SW 1271 (cell line): ENCODE results near the gene C2.
A peak's percentile ranks its signal among the peaks of the same experiment; 100 is the strongest.

ENCODE experiments used
- DNase-seq, 2 experiments: peaks; one replicate each; lab custom pipeline; 2025; lab: John Stamatoyannopoulos, UW

C2 gene

DNA sequence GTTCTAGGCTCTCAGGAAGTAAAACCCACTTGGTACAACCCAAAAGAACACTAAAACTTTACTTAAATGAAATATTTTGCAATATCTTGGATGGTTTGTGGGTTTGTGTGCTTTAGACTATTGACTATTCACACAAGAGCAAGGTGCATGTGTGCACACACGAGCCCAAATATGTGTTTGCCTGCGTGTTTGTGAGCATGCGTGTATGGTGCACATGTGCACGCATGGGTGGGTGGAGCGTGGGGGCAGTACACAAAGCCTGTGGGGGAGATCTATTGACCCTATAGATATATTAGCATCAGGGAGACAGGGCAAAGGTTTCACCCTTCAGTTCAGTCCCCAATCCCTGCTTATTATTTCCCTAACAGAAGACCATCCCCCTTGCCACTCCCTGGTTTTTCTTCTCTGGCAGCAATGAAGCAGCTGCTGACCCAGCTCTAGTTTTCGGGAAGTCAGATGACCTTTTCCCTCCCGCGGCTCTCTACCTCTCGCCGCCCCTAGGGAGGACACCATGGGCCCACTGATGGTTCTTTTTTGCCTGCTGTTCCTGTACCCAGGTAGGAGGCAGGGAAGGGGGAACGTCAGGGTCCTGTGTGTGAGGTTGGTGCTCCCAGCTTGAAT lies at the start of gene C2:
TSS of gene C2 (plus strand) at position 476 of the 621 bp plus-strand sequence. CDS start at position 512, 36 bp downstream.
- no peak for DNase-seq

DNA sequence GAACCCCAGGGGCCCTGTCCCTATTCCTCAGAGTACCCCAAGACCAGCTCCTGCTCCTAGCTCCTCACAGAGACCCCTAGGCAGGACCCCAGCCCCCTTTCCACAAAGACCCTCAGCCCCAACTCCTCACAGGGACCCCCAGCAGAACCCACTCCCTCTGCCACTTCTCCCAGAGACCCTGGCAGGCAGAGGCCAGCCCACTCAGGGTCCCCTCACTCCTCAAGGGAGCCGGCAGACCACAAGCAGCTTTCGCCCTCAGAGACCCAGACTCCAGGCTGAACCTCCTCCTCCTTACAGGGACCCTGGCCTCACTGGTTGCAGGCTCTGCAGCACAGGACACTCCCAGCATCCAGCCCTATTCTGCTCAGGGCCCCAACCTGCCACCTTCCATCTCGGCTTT lies 49.3 kb upstream of the C2 start:
- DNase-seq = no peak

GRCh38 chr6:31878726-31879125 lies 48.8 kb upstream of the C2 start, which contains the start of gene SLC44A4:
TSS of gene SLC44A4 (minus strand) at chr6:31878997. CDS start at chr6:31878980, 17 bp downstream.
- no peak for DNase-seq

- no peak for DNase-seq
Observed at GRCh38 chr6:31879143-31879542, 48.4 kb upstream of the C2 start.

- DNase-seq = no peak
Observed at GRCh38 chr6:31879901-31880300, 47.6 kb upstream of the C2 start.

DNA sequence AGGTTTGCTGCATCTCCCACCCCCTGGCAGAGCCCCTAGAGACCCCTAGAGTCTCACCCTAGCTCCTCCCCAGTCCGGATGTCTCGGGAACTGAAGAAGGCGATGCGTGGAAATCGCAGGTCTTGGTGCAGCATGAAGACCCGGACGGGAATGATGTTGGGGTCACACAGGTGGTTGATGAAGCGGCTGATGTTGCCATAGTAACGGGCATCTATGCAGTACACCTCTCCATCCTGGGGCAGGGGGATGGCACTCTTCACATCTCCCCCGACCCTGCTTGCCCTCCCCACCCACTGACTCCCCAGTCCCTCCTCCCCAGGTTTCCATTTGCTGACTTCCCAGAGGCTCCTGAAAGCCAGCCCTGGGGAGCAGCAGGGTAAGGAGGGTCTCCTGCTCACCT lies 46.9 kb upstream of the C2 start:
- no peak for DNase-seq

DNA sequence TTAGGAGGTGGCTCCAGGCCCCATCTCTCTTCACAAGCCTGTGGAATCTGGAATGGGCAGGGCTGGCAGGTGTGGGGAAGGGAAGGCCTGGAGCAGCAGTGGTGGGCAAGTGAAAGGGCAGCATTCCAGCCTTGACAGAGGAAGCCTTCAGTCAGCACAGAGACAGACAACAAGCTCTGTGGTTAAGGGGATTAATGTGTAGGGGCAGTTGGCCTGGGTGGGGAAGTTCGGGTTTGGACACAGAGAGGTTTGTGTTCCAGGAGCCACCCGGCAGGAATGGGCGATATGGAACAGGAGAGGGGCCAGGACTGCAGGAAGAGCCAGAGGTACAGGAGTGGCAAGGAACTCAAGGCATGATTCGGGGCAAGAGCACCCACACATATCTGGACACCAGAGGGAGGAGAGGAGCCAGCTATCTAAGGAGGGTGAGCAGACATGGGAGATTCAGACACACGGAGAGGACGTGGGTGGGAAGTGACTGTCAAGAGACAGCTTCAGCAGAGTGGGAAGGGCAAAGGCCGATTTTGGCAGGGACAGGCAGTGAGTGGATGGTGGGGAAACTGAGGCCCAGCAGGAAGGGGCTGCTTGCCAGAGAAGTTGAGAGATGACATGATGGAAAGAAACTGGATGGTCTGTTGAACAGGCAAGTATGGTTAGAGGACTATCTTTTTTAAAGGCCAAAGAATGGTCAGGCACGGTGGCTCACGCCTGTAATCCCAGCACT lies 46.2 kb upstream of the C2 start:
- DNase-seq = no peak

DNA sequence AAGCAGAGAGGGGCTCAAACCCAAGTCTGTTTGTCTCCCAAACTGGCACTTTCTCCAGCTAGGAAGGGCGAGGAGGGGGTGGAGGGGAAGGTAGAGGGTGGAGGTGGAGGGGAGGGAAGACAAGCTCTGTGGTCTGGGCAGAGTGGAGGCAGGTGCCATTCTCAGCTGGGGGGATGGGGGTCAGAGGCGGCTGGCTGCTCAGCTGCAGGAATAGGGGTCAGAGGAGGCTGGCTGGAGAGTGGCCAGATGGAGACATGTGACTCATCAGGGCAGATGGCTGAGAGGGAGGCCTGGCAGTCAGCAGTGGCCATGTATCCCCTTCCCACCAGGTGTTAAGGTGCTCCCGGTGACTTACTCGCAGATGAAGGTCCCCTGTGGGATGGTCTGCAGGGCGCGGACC lies 45.2 kb upstream of the C2 start:
- no peak for DNase-seq

DNA sequence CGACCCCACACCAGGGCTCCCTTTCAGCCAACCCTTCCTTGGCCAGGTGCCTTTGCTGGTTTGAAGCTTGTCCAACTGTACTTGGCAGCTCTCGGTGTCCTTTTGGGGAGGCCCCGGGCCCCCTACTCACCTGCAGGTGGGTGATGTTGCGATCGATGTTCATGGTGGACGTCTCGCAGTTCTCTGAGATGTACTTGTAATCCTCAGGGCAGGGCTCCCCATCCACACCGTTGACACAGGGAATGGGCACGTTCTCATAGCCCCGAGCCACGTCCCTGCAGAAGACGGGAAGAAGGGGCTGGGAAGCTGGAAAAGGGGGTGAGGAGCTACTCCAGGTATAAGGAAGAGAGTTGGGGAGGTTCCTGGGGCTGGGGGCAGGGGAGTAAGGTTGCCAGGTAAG lies 43.8 kb upstream of the C2 start:
- DNase-seq = no peak

GRCh38 chr6:31884528-31885035 lies 42.9 kb upstream of the C2 start:
- DNase-seq = no peak

DNA sequence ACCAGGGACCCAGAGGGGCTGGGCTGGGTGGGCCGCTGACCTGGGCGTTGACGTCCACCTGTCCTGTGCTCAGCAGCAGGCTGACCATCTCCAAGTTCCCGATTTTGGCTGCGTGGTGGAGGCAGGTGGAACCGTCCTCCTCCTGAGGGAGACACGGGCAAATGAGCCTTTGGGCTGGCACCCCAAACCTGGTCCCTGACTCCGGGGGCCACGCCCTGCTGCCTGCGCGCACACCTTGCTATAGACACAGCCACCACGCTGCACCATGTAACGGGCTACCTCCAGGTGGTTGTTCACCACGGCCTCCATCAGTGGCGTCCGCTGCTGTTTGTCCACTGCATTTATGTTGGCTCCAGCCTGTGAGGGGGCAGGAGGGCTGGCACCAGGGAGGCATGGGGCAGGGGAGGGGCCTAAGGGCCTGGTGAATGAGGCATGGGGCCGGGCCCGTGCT lies 41.0 kb upstream of the C2 start:
- no peak for DNase-seq

GRCh38 chr6:31887173-31888007 lies 40.1 kb upstream of the C2 start:
- DNase-seq = no peak

DNA sequence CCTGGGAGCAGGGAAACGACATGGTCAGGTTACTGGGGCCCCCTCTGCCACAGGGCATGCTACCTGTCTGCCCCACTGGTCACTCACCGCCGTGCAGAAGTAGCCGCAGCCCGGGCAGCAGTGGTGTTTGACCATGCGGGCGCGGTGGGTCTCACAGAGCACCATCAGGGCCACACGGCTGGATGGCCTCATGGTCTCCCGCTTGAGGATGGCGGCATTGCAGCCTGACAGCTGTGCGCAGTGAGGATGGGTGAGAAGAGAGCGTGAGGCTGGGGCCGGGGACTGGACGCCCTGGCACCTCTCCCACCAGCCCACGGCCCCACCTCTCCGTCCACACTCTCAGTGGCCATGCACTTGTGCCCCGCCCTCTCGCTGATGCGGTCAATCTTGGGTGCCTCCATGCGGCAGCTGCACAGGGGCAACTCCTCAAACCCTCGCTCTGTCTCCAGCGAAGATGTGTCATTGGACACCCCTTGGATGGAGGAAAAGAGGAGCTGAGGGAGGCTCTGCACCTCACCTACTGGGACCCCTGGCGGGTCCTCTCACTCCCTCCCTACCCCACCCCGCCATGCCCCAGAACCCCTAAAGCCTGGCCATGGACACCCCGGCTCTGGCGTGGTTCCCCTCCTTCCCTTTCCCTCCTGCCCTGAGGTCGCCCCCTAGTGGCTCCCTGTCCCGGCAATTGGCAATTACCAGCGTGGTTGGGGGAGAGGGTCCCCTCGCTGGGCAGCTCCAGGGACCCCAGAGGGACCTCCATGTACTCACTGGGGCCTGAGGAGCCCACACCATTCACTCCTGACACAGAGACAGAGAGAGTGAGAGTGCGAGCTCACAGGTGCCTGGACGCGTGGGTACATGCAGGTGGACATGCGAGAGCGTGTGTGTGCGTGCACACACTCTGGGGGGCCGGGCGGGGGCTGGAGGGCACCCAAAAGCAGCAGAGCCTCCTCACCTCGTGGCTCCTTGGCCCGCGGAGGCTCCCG lies 39.0 kb upstream of the C2 start:
- DNase-seq = no peak

DNA sequence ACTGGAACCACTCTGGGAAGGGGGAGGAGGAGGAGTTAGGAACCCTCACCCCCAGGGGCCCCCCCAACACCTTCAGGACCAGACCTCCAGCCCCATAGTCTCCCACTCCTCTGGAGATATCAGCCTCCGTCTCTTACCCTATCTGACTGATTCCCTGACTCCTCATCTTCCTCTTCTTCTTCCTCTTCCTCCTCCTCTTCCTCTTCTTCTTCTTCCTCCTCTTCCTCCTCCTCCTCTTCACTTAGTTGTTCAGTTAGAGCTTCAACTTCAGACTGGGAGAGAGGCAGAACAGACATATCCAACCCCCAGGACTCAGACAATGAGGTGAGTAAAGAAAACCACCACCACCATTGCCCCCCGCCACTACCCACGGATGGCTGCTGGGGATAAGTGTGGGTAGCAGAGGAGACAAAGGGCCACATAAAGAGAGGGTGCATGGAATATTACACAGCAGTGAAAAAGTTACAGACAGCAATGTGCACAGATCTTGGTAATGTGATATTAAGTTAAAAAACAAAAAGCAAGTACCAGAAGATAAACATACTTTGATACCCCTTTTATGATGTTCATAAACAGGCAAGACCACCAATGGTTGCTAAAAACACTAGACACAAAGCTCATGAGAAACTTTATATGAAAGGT lies 38.1 kb upstream of the C2 start:
- DNase-seq = no peak

DNA sequence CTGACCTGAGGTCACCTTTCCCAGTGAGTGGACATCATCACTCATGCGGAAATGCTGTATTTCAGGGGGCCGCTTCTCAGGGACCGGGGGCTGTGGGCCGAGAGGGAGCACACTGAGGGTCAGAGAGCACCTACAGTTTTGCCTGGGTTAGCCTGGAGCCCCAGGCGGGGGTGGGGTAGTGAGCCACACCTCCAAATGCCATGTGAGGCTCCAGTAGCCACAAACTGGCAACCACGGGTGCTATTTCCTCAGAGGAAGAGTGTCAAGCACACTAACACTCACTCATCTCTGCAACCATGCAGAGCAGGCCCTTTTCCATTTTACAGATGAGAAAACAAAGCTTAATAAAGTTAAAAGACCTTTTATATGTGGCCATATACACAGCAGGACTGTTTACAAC lies 34.7 kb upstream of the C2 start:
- DNase-seq = no peak

DNA sequence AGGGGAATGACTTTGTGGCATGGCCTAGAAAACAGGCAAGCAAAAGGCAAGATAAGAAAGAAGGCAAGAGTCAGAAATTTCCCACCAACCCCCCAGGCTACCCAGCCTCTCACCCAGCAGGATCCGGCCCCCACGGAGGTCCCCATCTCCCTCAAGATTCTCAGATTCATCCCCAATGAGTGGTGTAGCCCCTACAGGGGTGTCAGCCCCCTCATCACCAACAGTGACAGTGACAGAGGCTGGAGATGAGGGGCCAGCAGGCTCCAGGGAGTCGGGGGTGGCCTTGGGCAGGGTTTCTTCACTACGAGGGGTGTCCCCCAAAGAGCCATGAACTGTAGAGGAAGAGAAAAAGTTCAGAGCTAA lies 31.0 kb upstream of the C2 start:
- DNase-seq = no peak

DNA sequence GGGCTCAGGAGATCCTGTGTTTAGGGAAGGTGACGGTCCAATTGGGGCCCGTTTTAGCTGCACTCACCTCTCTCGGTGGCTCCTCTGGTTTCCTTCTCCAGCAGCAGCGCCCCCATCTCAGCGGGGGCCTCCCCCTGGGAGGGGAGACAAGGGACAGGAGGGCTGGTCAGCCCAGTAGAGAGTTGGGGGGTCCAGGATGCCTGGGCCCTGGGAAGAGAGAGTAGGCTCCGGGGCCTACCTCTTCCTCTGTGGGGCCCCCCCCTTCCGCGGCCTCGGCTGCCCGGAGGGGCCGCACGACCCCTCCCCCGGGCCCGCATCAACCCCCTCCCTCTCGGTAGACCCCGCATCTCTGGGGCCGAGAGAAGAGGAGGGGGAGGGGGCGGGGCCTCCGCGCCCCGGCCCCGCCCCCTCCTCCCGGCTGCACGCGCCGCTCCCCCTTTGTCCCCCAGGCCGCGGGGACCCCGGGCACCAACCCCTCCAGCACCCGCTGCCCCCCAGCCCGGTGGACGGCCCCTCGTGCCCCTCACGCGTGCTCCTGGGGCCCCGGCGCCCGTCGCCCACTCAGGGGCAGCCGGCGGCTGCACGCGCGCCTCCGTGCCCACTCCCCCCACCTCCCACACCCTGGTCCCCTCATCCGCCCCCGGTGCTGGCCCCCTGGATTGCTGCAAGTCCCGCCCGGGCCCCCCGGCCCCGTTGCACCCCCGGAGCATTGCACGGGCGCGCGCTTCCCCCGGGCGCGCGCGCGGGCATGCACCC lies 30.5 kb upstream of the C2 start:
- no peak for DNase-seq

DNA sequence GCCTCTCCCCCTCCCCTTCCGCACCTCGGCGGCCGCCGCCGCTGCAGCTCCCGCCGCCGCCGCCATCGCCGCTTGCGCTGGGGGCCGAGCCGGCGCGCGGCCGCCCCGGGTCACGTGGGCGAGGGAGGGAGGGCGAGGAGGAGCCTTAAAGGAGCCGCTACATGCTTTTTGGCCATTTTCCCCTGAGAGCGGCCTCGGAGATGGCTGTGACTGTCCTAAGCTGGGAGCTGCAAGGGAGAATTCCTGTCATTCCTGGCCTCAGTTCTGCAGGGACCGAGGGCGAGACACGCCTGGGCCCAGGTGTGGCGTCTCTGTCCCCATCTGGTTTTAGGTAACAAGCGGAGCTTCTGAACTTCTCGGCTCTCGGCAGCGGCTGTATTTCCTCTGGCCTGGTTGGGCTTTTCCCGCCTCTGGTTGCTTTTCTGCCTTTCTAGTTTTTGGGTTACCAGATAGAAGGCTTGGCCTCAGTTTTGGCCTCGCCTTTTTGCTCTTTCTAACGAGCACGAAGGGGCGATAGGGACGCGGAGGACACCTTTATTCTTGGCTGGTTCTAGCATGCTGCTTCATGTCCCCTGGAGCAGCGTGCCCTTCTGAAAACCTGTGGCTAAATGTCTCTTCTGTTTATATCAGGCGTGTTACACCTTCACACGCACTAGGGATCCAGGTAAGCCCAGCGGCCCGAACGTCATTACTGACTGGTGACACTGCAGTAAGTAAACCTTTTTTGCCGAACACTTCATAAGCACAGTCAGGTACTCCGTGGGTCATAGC lies 29.7 kb upstream of the C2 start, which contains the start of gene EHMT2:
TSS of gene EHMT2 (minus strand) at position 87 of the 771 bp plus-strand sequence. CDS start at position 66, 21 bp downstream.
- DNase-seq = peak; percentile 29 to 83

DNA sequence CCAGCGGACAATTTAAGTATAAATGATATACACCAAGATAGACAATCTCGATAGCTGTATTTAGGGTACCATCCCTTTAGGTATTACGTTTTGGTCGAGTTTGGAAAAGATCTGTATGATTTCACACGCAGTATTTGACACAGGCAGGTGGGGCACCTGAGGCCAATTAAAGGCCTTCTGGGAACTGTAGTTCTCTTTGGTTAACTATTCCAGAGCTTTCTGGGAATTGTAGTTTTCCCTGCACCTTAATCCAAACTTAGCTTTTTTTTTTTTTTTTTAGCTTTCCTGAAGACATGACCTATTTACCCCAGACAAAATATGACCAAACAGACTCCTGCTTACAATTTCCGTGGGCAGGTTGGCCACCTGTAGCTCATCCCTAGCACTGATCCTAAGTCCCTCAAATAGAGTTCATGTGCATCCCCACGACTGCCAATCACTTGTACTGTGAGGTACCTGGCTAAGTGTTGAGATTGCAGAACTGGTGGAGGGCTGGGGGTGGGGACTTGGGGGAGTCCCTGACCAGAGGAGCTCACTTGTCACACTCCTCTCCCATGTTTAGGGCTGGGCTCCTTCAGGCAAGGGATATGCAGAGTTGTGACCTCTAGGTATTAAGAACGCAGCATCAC lies 29.0 kb upstream of the C2 start:
- peak; percentile 53 to 79 for DNase-seq
